ENCODE measurements around the gene KICS2. TPM values are rescaled to one million over a fixed set of nuclear protein-coding genes. Genes with fewer than 3 reads are reported as not detected.

Gene KICS2
- total RNA-seq: 1 to 10 TPM; 5.6 to 6.2 TPM
- 1 to 10 TPM; 2.0 to 2.2 TPM for polyA plus RNA-seq
- long read RNA-seq, donor 1, full-length matches to known transcripts: 5 of 5 reads
- long read RNA-seq, donor 1, partial matches to known transcripts: 0 of 5 reads
- long read RNA-seq, donor 1, other reads (novel, unspliced or antisense): 0 of 5 reads
- long read RNA-seq, donor 2, partial matches to known transcripts: 0 of 1 reads
- long read RNA-seq, donor 2, other reads (novel, unspliced or antisense): 1 of 1 reads

DNA sequence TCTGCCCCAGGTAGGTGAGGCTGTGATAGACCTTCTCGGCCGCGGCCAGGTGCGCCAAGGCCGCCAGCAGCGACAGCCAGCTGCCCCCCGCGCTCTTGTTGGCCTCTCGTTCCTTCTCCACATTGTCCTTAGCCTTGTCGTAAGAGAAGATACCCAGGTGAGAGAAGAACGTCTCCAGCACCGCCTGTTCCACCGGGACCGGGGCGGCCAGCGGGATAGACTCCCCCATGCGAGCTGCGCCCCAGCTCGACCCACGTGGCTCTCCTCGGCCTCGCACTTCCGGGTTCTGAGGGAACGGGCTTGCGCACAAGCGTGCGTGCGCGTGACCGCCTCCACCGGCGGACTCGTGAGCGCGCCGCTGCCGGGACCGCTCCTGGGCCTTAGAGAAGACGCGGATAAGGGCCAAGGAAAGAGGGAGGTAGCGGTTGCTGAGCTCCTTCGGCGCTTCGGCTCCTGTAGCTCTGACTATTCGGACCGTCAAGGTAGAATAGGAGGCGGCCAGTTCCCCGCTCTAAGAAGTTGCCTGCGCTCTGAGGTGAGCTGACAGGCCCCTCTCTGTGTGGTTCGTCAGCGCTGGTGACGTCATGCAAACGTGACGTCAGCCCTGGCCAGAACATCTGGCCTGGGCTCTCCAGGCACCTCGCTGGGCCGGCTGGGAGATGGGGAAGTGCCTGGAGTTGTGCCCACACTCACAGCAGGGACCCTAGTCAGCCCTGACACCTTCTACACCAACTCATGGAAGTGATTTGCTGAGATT is at the start of gene KICS2:
TSS of gene KICS2 (minus strand) at position 288 of the 757 bp plus-strand sequence. CDS start at position 229, 59 bp downstream.
- DNase-seq (peak; percentile 96 to 97), ATAC-seq (ENCODE audit: low FRiP score) (peak; percentile 100)
- Histone ChIP-seq H3K9me3 (ENCODE audit: control insufficient read depth, low read length) (no peaks in the 10 kb centered on the region), H3K4me3 (ENCODE audit: low read length in 2 of 2) (peak within 1 kb of the TSS; percentile 80 to 89), H3K27me3 (ENCODE audit: control insufficient read depth in 1 of 2, insufficient read depth in 2 of 2, low read length in 1 of 2) (no peaks in the 10 kb centered on the region), H3K36me3 (ENCODE audit: control insufficient read depth in 1 of 2, insufficient read depth in 2 of 2, low read length in 1 of 2) (no peaks in the 10 kb centered on the region), H3K27ac (ENCODE audit: low read depth in 1 of 2, low read length in 2 of 2) (peak within 1 kb of the TSS; percentile 65 to 91), H3K4me1 (ENCODE audit: control insufficient read depth in 1 of 2, insufficient read depth in 2 of 2, low read length in 2 of 2) (peaks cover 0 to 2% of the 10 kb centered on the region in 2 donors)
- intact Hi-C loops (cut with DNase I): loop anchor here (1.0 to 10.0 kb wide), 3 partner anchors 40 to 378 kb away; partner anchors contain the start of gene SRGAP1 (in 2 of the 2)
- 0% methylated on average over 56 of the region's 56 CpGs for WGBS, 2 donors

DNA sequence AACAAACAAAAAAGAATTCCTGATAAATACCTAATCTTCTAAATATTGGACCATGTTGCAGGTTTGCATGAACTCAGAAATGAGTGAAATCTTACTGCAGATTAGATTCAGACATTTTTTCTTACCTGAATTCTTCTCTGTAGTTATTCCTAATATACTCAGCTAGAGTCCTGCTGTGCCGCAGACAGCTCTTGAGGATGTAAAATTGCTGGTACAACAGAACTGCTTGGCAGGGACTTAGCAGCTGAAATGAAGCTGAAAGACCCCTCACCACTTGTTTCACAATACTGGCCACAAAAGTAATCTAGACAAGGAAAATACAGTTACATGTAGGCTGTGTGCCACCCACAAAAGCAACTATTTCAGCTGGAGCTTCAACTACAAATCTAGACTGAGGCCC is 48.3 kb upstream of the KICS2 start:
- H3K27ac ChIP-seq (ENCODE audit: low read depth in 1 of 2, low read length in 2 of 2): no peak overlapping the region
- H3K4me3 ChIP-seq (ENCODE audit: low read length in 2 of 2): no peak overlapping the region
- no peaks in the 10 kb centered on the region for H3K27me3 ChIP-seq (ENCODE audit: control insufficient read depth in 1 of 2, insufficient read depth in 2 of 2, low read length in 1 of 2)
- no peaks in the 10 kb centered on the region for H3K36me3 ChIP-seq (ENCODE audit: control insufficient read depth in 1 of 2, insufficient read depth in 2 of 2, low read length in 1 of 2)
- 89 to 95% methylated on average over 1 of the region's 1 CpG for WGBS, 2 donors
- H3K9me3 ChIP-seq (ENCODE audit: control insufficient read depth, low read length): no peaks in the 10 kb centered on the region
- DNase-seq (no peak), ATAC-seq (ENCODE audit: low FRiP score) (no peak)
- H3K4me1 ChIP-seq (ENCODE audit: control insufficient read depth in 1 of 2, insufficient read depth in 2 of 2, low read length in 2 of 2): no peaks in the 10 kb centered on the region
- intact Hi-C loops (cut with DNase I): no loop called here

DNA sequence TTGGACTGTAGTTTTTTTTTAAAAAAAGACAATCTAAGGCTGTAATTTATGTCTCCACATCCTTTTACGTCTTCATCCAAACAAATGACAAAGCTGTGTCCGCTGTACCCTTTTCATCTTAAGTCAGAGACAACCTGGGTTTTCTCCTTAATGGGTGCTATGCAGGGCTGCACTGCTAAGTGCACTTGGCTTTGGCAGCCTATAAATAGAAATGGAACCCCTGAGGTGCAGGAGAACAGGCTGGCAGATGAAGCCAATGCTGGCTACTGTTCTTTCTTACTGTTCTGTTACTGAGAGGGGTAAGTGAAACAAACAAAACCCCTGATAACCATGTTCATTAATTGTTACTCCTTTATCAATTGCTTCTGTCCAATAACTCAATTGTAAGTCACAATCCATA is 47.1 kb upstream of the KICS2 start:
- intact Hi-C loops (cut with DNase I): no loop called here
- no peaks in the 10 kb centered on the region for H3K36me3 ChIP-seq (ENCODE audit: control insufficient read depth in 1 of 2, insufficient read depth in 2 of 2, low read length in 1 of 2)
- ATAC-seq (ENCODE audit: low FRiP score) (no peak), DNase-seq (no peak)
- no peaks in the 10 kb centered on the region for H3K27me3 ChIP-seq (ENCODE audit: control insufficient read depth in 1 of 2, insufficient read depth in 2 of 2, low read length in 1 of 2)
- 55 to 88% methylated on average over 2 of the region's 2 CpGs for WGBS, 2 donors
- H3K9me3 ChIP-seq (ENCODE audit: control insufficient read depth, low read length): no peaks in the 10 kb centered on the region
- no peak overlapping the region for H3K4me3 ChIP-seq (ENCODE audit: low read length in 2 of 2)
- H3K4me1 ChIP-seq (ENCODE audit: control insufficient read depth in 1 of 2, insufficient read depth in 2 of 2, low read length in 2 of 2): no peaks in the 10 kb centered on the region
- no peak overlapping the region for H3K27ac ChIP-seq (ENCODE audit: low read depth in 1 of 2, low read length in 2 of 2)

DNA sequence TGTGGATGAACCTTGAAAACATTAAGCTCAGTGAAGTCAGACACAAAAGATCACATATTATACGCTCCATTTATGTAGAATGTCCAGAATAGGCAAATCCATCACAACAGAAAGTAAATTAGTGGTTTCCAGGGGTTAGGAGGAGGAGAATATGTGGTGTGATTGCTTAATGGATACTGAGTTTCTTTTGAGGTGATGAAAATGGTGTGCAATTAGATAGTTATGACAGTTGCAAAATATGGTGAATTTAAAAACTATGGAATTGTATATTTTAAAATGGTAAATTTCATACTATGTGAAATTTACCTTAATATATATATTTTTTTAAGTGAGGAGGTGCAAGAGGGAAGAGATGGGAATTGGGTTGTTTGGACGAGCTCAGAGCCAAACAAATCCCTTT is 46.3 kb upstream of the KICS2 start:
- H3K4me3 ChIP-seq (ENCODE audit: low read length in 2 of 2): no peak overlapping the region
- no peak overlapping the region for H3K27ac ChIP-seq (ENCODE audit: low read depth in 1 of 2, low read length in 2 of 2)
- no peak for ATAC-seq (ENCODE audit: low FRiP score)
- H3K36me3 ChIP-seq (ENCODE audit: control insufficient read depth in 1 of 2, insufficient read depth in 2 of 2, low read length in 1 of 2): no peaks in the 10 kb centered on the region
- WGBS, 2 donors: 0 to 34% methylated on average over 2 of the region's 2 CpGs
- intact Hi-C loops (cut with DNase I): no loop called here
- H3K4me1 ChIP-seq (ENCODE audit: control insufficient read depth in 1 of 2, insufficient read depth in 2 of 2, low read length in 2 of 2): no peaks in the 10 kb centered on the region
- no peak for DNase-seq
- H3K9me3 ChIP-seq (ENCODE audit: control insufficient read depth, low read length): no peaks in the 10 kb centered on the region
- no peaks in the 10 kb centered on the region for H3K27me3 ChIP-seq (ENCODE audit: control insufficient read depth in 1 of 2, insufficient read depth in 2 of 2, low read length in 1 of 2)

DNA sequence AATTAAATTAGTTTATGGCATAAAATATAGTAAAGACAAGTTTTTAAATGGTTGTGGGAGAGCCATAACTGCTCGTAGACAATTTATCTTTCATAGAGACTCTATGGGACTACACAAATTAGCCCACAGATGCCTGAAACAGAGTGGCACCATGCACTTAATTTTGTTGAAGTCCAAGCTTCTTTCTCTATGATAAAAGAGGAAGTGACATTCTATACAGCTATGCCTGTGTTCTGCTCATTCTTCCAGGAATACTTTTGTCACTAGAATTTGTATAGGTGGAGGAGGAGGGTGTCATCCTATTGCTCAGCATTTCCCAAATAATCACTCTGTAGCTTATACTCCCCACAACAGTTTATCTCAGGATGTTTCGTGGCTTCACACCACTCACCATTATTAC is 43.7 kb upstream of the KICS2 start:
- DNase-seq (no peak), ATAC-seq (ENCODE audit: low FRiP score) (no peak)
- Histone ChIP-seq H3K9me3 (ENCODE audit: control insufficient read depth, low read length) (no peaks in the 10 kb centered on the region), H3K36me3 (ENCODE audit: control insufficient read depth in 1 of 2, insufficient read depth in 2 of 2, low read length in 1 of 2) (no peaks in the 10 kb centered on the region), H3K4me1 (ENCODE audit: control insufficient read depth in 1 of 2, insufficient read depth in 2 of 2, low read length in 2 of 2) (no peaks in the 10 kb centered on the region), H3K4me3 (ENCODE audit: low read length in 2 of 2) (no peak overlapping the region), H3K27me3 (ENCODE audit: control insufficient read depth in 1 of 2, insufficient read depth in 2 of 2, low read length in 1 of 2) (no peaks in the 10 kb centered on the region), H3K27ac (ENCODE audit: low read depth in 1 of 2, low read length in 2 of 2) (no peak overlapping the region)
- intact Hi-C loops (cut with DNase I): no loop called here
- 85 to 86% methylated on average over 2 of the region's 2 CpGs for WGBS, 2 donors

DNA sequence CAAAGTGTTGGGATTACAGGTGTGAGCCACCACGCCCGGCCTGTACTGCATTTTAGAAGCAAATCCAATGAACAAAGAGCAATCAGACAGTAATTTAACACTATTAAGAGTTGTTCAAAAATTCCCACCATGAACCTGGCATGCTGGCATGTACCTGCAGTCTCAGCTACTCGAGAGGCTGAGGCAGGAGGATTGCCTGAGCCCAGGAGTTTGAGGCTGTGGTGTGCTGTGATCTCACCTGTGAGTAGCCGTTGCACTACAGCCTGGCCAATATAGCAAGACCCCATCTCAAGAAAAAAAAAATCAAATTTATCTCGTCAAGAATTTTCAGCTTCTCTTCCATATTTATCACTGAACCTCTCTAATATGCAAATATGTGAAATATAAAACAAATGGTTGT is 39.7 kb upstream of the KICS2 start:
- WGBS, 2 donors: 91 to 92% methylated on average over 5 of the region's 5 CpGs
- intact Hi-C loops (cut with DNase I): no loop called here
- Histone ChIP-seq H3K4me3 (ENCODE audit: low read length in 2 of 2) (no peak overlapping the region), H3K27ac (ENCODE audit: low read depth in 1 of 2, low read length in 2 of 2) (no peak overlapping the region), H3K27me3 (ENCODE audit: control insufficient read depth in 1 of 2, insufficient read depth in 2 of 2, low read length in 1 of 2) (no peaks in the 10 kb centered on the region), H3K36me3 (ENCODE audit: control insufficient read depth in 1 of 2, insufficient read depth in 2 of 2, low read length in 1 of 2) (no peaks in the 10 kb centered on the region), H3K4me1 (ENCODE audit: control insufficient read depth in 1 of 2, insufficient read depth in 2 of 2, low read length in 2 of 2) (no peaks in the 10 kb centered on the region), H3K9me3 (ENCODE audit: control insufficient read depth, low read length) (no peaks in the 10 kb centered on the region)
- DNase-seq: no peak
- no peak for ATAC-seq (ENCODE audit: low FRiP score)

DNA sequence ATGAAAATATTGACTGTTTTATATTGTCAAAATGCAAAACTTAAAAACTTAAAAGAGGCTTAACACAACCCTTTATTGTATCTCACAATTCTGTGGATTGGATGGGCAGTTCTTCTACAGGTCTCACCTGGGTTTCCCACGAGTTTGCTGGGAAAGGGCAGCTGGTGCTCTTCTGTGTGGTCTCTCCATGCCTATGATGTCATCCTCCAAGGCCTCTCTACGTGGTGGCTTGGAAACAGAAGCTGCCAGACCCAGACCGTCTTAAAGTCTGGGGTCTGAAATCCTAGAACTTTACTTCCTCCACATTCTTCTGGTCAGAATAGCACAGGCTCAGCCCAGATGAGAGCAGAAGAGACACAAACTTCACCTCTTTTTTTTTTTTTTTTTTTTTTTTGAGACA is 36.5 kb upstream of the KICS2 start:
- no peak for DNase-seq
- no peak for ATAC-seq (ENCODE audit: low FRiP score)
- intact Hi-C loops (cut with DNase I): no loop called here
- no peaks in the 10 kb centered on the region for H3K9me3 ChIP-seq (ENCODE audit: control insufficient read depth, low read length)
- H3K4me1 ChIP-seq (ENCODE audit: control insufficient read depth in 1 of 2, insufficient read depth in 2 of 2, low read length in 2 of 2): no peaks in the 10 kb centered on the region
- WGBS, 2 donors: 32 to 38% methylated on average over 3 of the region's 3 CpGs
- no peak overlapping the region for H3K4me3 ChIP-seq (ENCODE audit: low read length in 2 of 2)
- no peak overlapping the region for H3K27ac ChIP-seq (ENCODE audit: low read depth in 1 of 2, low read length in 2 of 2)
- no peaks in the 10 kb centered on the region for H3K27me3 ChIP-seq (ENCODE audit: control insufficient read depth in 1 of 2, insufficient read depth in 2 of 2, low read length in 1 of 2)
- H3K36me3 ChIP-seq (ENCODE audit: control insufficient read depth in 1 of 2, insufficient read depth in 2 of 2, low read length in 1 of 2): no peaks in the 10 kb centered on the region

DNA sequence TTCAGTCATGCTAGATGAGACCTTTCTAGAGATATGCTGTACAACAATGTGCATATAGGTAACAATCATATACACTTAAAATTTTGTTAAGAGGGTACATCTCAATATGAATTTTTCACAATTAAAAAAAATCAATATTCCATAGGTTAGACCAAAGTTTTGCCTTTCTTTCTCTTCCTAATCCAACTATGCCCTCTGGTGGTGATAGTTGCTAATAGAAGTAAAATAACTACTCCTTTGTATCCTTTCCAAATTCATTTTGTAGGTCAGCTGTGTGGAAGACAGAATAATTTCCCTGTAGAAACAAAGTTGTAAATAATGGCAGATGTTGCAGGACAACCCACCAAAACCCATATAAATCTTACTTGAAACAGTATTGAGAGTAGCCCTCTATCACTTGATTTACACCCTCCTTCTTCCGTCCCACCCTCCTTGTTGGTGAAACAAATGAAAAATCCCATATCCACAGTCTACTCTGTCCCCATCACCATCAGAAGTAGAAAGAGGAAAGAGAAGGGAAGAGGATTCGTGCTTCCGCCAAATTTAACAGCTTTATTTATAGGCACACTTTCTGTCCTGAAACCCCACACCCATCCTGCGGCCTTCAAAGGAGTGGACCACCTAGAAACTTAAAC is 34.2 kb upstream of the KICS2 start:
- Histone ChIP-seq H3K4me1 (ENCODE audit: control insufficient read depth in 1 of 2, insufficient read depth in 2 of 2, low read length in 2 of 2) (no peaks in the 10 kb centered on the region), H3K27me3 (ENCODE audit: control insufficient read depth in 1 of 2, insufficient read depth in 2 of 2, low read length in 1 of 2) (no peaks in the 10 kb centered on the region), H3K9me3 (ENCODE audit: control insufficient read depth, low read length) (no peaks in the 10 kb centered on the region), H3K36me3 (ENCODE audit: control insufficient read depth in 1 of 2, insufficient read depth in 2 of 2, low read length in 1 of 2) (no peaks in the 10 kb centered on the region), H3K4me3 (ENCODE audit: low read length in 2 of 2) (no peak overlapping the region), H3K27ac (ENCODE audit: low read depth in 1 of 2, low read length in 2 of 2) (no peak overlapping the region)
- 56 to 65% methylated on average over 4 of the region's 4 CpGs for WGBS, 2 donors
- intact Hi-C loops (cut with DNase I): loop anchor here (2.0 kb wide), 2 partner anchors 415 to 417 kb away; no protein-coding TSS in a partner anchor
- no peak for ATAC-seq (ENCODE audit: low FRiP score)
- DNase-seq: no peak

Measured in aorta (tissue), 5 donors.